Measurements from ENCODE around the gene RNASEH2B. TPM values are rescaled to one million over a fixed set of nuclear protein-coding genes. Genes with fewer than 3 reads are reported as not detected.

Gene RNASEH2B
- total and polyA plus RNA-seq, 5 donors from 2014 or later, result 96.0 to 205 (median 169) TPM

DNA sequence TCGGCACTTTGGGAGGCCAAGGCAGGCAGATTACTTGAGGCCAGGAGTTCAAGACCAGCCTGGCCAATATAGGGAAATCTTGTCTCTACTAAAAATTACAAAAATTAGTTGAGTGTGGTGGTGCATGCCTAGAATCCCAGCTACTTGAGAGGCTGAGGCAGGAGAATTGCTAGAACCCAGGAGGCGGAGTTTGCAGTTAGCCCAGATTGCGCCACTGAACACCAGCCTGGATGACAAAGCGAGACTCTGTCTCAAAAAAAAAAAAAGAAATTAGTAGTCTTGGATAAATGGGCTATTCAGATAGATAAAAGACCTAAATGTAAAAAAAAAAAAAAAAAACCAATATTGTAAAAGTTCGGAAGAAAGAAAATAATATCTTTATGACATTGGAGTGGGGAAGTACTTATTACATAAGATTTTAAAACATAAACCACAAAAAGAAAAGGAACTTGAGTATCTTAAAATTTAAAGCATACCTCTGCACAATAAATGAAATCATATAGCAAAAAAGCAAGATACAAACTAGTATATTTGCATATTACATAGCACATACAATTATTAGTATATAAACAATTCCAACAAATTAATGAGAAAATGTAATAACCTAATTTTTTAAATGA is 26.7 kb upstream of the RNASEH2B start:
- Histone ChIP-seq H3K4me1 (ENCODE audit: control insufficient read depth, insufficient read depth, low read length, poor library complexity, severe bottlenecking) (no peaks in the 10 kb centered on the region), H3K27me3 (ENCODE audit: control insufficient read depth, insufficient read depth, low read length) (no peaks in the 10 kb centered on the region), H3K4me3 (ENCODE audit: low read depth, low read length) (no peak overlapping the region), H3K36me3 (ENCODE audit: control insufficient read depth, insufficient read depth, low read length) (no peaks in the 10 kb centered on the region), H3K9me3 (ENCODE audit: control insufficient read depth in 2 of 2, low read length in 2 of 2) (no peaks in the 10 kb centered on the region), H3K27ac (ENCODE audit: insufficient read depth, low read length, poor library complexity, severe bottlenecking) (no peak overlapping the region)
- ATAC-seq (ENCODE audit: low read depth in 2 of 2) (no peak), DNase-seq (no peak)
- H3K4me3 Mint-ChIP-seq, result no peak overlapping the region
- H3K36me3 Mint-ChIP-seq, result no peaks in the 10 kb centered on the region
- H3K27me3 Mint-ChIP-seq, result peaks cover 4% of the 10 kb centered on the region
- H3K9me3 Mint-ChIP-seq, result peaks cover 0 to 4% (median 0%) of the 10 kb centered on the region in 7 donors
- H3K27ac Mint-ChIP-seq, result no peak overlapping the region
- H3K4me1 Mint-ChIP-seq, result no peaks in the 10 kb centered on the region

DNA sequence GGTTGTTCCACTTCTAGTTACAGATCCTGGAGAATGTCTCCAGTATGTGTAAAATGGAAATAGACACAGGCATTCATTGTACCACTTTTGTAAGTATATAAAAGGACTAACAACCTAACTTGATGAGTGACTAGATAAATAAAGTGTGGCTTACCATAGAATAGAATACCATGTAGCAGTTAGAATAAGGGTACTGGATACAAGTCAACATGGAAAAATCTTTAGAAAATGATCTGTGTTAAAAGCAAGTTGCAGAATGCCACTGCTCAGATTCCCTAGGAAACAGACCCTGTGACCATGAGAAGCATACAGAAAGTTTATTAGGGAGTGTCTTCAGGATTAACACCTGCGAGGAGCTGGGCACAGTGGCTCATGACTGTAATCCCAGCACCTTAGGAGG is 25.9 kb upstream of the RNASEH2B start:
- no peak for ATAC-seq (ENCODE audit: low read depth in 2 of 2)
- H3K36me3 ChIP-seq (ENCODE audit: control insufficient read depth, insufficient read depth, low read length), result no peaks in the 10 kb centered on the region
- Mint-ChIP-seq H3K27ac (no peak overlapping the region), H3K36me3 (no peaks in the 10 kb centered on the region), H3K4me3 (no peak overlapping the region), H3K9me3 (peaks cover 0 to 4% (median 0%) of the 10 kb centered on the region in 7 donors), H3K4me1 (no peaks in the 10 kb centered on the region), H3K27me3 (peaks cover 4% of the 10 kb centered on the region)
- no peaks in the 10 kb centered on the region for H3K4me1 ChIP-seq (ENCODE audit: control insufficient read depth, insufficient read depth, low read length, poor library complexity, severe bottlenecking)
- DNase-seq, result no peak
- H3K27me3 ChIP-seq (ENCODE audit: control insufficient read depth, insufficient read depth, low read length), result no peaks in the 10 kb centered on the region
- no peak overlapping the region for H3K27ac ChIP-seq (ENCODE audit: insufficient read depth, low read length, poor library complexity, severe bottlenecking)
- no peaks in the 10 kb centered on the region for H3K9me3 ChIP-seq (ENCODE audit: control insufficient read depth in 2 of 2, low read length in 2 of 2)
- no peak overlapping the region for H3K4me3 ChIP-seq (ENCODE audit: low read depth, low read length)

- ATAC-seq (ENCODE audit: low read depth in 2 of 2) (no peak), DNase-seq (no peak)
- no peak overlapping the region for H3K4me3 ChIP-seq (ENCODE audit: low read depth, low read length)
- peaks cover 0 to 4% (median 0%) of the 10 kb centered on the region in 7 donors for H3K9me3 Mint-ChIP-seq
- no peak overlapping the region for H3K4me3 Mint-ChIP-seq
- no peaks in the 10 kb centered on the region for H3K4me1 Mint-ChIP-seq
- no peak overlapping the region for H3K27ac ChIP-seq (ENCODE audit: insufficient read depth, low read length, poor library complexity, severe bottlenecking)
- H3K4me1 ChIP-seq (ENCODE audit: control insufficient read depth, insufficient read depth, low read length, poor library complexity, severe bottlenecking), result no peaks in the 10 kb centered on the region
- H3K36me3 Mint-ChIP-seq, result no peaks in the 10 kb centered on the region
- no peak overlapping the region for H3K27ac Mint-ChIP-seq
- no peaks in the 10 kb centered on the region for H3K27me3 ChIP-seq (ENCODE audit: control insufficient read depth, insufficient read depth, low read length)
- peaks cover 4% of the 10 kb centered on the region for H3K27me3 Mint-ChIP-seq
- H3K9me3 ChIP-seq (ENCODE audit: control insufficient read depth in 2 of 2, low read length in 2 of 2), result no peaks in the 10 kb centered on the region
- no peaks in the 10 kb centered on the region for H3K36me3 ChIP-seq (ENCODE audit: control insufficient read depth, insufficient read depth, low read length)
Measured at GRCh38 chr13:50884265-50884664, 25.3 kb upstream of the RNASEH2B start.

GRCh38 chr13:50887151-50887550 is 22.4 kb upstream of the RNASEH2B start:
- no peak overlapping the region for H3K4me3 ChIP-seq (ENCODE audit: low read depth, low read length)
- no peaks in the 10 kb centered on the region for H3K36me3 Mint-ChIP-seq
- H3K4me3 Mint-ChIP-seq, result no peak overlapping the region
- no peak overlapping the region for H3K27ac Mint-ChIP-seq
- no peak overlapping the region for H3K27ac ChIP-seq (ENCODE audit: insufficient read depth, low read length, poor library complexity, severe bottlenecking)
- ATAC-seq (ENCODE audit: low read depth in 2 of 2), result no peak
- no peaks in the 10 kb centered on the region for H3K9me3 ChIP-seq (ENCODE audit: control insufficient read depth in 2 of 2, low read length in 2 of 2)
- peaks cover 16% of the 10 kb centered on the region for H3K4me1 ChIP-seq (ENCODE audit: control insufficient read depth, insufficient read depth, low read length, poor library complexity, severe bottlenecking)
- H3K36me3 ChIP-seq (ENCODE audit: control insufficient read depth, insufficient read depth, low read length), result no peaks in the 10 kb centered on the region
- no peak for DNase-seq
- H3K4me1 Mint-ChIP-seq, result peaks cover 10 to 20% (median 16%) of the 10 kb centered on the region in 4 donors
- peaks cover 0 to 4% (median 0%) of the 10 kb centered on the region in 7 donors for H3K9me3 Mint-ChIP-seq
- peaks cover 4% of the 10 kb centered on the region for H3K27me3 Mint-ChIP-seq
- H3K27me3 ChIP-seq (ENCODE audit: control insufficient read depth, insufficient read depth, low read length), result no peaks in the 10 kb centered on the region

- no peaks in the 10 kb centered on the region for H3K9me3 ChIP-seq (ENCODE audit: control insufficient read depth in 2 of 2, low read length in 2 of 2)
- H3K36me3 Mint-ChIP-seq, result no peaks in the 10 kb centered on the region
- no peak for ATAC-seq (ENCODE audit: low read depth in 2 of 2)
- H3K27me3 Mint-ChIP-seq, result peaks cover 4% of the 10 kb centered on the region
- H3K4me1 Mint-ChIP-seq, result peaks cover 17 to 32% (median 27%) of the 10 kb centered on the region in 4 donors
- no peak for DNase-seq
- H3K36me3 ChIP-seq (ENCODE audit: control insufficient read depth, insufficient read depth, low read length), result no peaks in the 10 kb centered on the region
- H3K27ac ChIP-seq (ENCODE audit: insufficient read depth, low read length, poor library complexity, severe bottlenecking), result no peak overlapping the region
- no peak overlapping the region for H3K4me3 ChIP-seq (ENCODE audit: low read depth, low read length)
- H3K4me1 ChIP-seq (ENCODE audit: control insufficient read depth, insufficient read depth, low read length, poor library complexity, severe bottlenecking), result peaks cover 27% of the 10 kb centered on the region
- peaks cover 0 to 4% (median 0%) of the 10 kb centered on the region in 7 donors for H3K9me3 Mint-ChIP-seq
- H3K27me3 ChIP-seq (ENCODE audit: control insufficient read depth, insufficient read depth, low read length), result no peaks in the 10 kb centered on the region
- no peak overlapping the region for H3K4me3 Mint-ChIP-seq
- H3K27ac Mint-ChIP-seq, result no peak overlapping the region
Measured at GRCh38 chr13:50888362-50888761, 21.2 kb upstream of the RNASEH2B start.

- H3K4me1 ChIP-seq (ENCODE audit: control insufficient read depth, insufficient read depth, low read length, poor library complexity, severe bottlenecking), result peaks cover 37% of the 10 kb centered on the region
- H3K27ac Mint-ChIP-seq, result peak overlapping the region in 1 of 3 donors; percentile 61
- H3K4me3 ChIP-seq (ENCODE audit: low read depth, low read length), result no peak overlapping the region
- H3K36me3 ChIP-seq (ENCODE audit: control insufficient read depth, insufficient read depth, low read length), result no peaks in the 10 kb centered on the region
- no peak overlapping the region for H3K4me3 Mint-ChIP-seq
- H3K4me1 Mint-ChIP-seq, result peaks cover 26 to 42% (median 35%) of the 10 kb centered on the region in 4 donors
- ATAC-seq (ENCODE audit: low read depth in 2 of 2) (no peak), DNase-seq (no peak)
- H3K36me3 Mint-ChIP-seq, result no peaks in the 10 kb centered on the region
- H3K9me3 ChIP-seq (ENCODE audit: control insufficient read depth in 2 of 2, low read length in 2 of 2), result no peaks in the 10 kb centered on the region
- H3K9me3 Mint-ChIP-seq, result peaks cover 0 to 4% (median 0%) of the 10 kb centered on the region in 7 donors
- H3K27me3 ChIP-seq (ENCODE audit: control insufficient read depth, insufficient read depth, low read length), result no peaks in the 10 kb centered on the region
- peaks cover 4% of the 10 kb centered on the region for H3K27me3 Mint-ChIP-seq
- H3K27ac ChIP-seq (ENCODE audit: insufficient read depth, low read length, poor library complexity, severe bottlenecking), result no peak overlapping the region
Measured at GRCh38 chr13:50889317-50889716, 20.3 kb upstream of the RNASEH2B start.

DNA sequence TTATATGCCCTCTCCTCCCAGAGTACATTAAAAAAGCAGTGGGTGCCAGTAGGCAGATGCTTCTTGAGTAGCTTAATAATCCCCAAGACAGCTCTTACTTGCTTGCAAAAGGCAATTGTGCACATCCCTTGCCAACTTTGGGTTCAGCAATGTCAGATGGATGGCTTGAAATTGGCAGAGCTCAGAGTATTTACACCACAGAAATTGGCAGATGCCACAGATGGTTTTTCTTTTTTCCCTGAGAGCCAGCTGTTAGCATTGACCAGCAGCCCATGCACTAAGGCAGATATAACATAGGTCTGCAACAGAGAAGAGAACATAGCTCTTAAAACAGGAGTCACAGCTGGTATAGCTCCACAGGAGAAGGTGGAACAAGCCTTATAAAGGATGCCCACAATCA is 18.4 kb upstream of the RNASEH2B start:
- Mint-ChIP-seq H3K36me3 (no peaks in the 10 kb centered on the region), H3K27me3 (peaks cover 3% of the 10 kb centered on the region), H3K27ac (peak overlapping the region; percentile 44 to 98 (median 88)), H3K9me3 (peaks cover 0 to 4% (median 0%) of the 10 kb centered on the region in 7 donors), H3K4me1 (peaks cover 29 to 48% (median 41%) of the 10 kb centered on the region in 4 donors), H3K4me3 (peak overlapping the region; percentile 11 to 56 (median 41))
- DNase-seq (peak in 1 of 3 donors; percentile 14), ATAC-seq (ENCODE audit: low read depth in 2 of 2) (no peak)
- no peaks in the 10 kb centered on the region for H3K36me3 ChIP-seq (ENCODE audit: control insufficient read depth, insufficient read depth, low read length)
- H3K9me3 ChIP-seq (ENCODE audit: control insufficient read depth in 2 of 2, low read length in 2 of 2), result no peaks in the 10 kb centered on the region
- H3K27me3 ChIP-seq (ENCODE audit: control insufficient read depth, insufficient read depth, low read length), result no peaks in the 10 kb centered on the region
- H3K4me3 ChIP-seq (ENCODE audit: low read depth, low read length), result peak overlapping the region; percentile 0
- no peak overlapping the region for H3K27ac ChIP-seq (ENCODE audit: insufficient read depth, low read length, poor library complexity, severe bottlenecking)
- peaks cover 41% of the 10 kb centered on the region for H3K4me1 ChIP-seq (ENCODE audit: control insufficient read depth, insufficient read depth, low read length, poor library complexity, severe bottlenecking)

All from CD4-positive, CD25-positive, alpha-beta regulatory T cell (primary cell).